H9 (cell line): Measurements from ENCODE around the gene CFAP97. TPM values are rescaled to one million over a fixed set of nuclear protein-coding genes. Genes with fewer than 3 reads are reported as not detected.

ENCODE experiments used
- DNase-seq: peaks from one replicate; pipeline ENCODE4 v3.0.0-alpha.2; 2017
- H2AFZ ChIP-seq: one replicate; pipeline ENCODE4 v1.6.1; 2013; ENCODE audit warnings: mild to moderate bottlenecking, low read length, control low read depth, moderate library complexity
- H2AK5ac ChIP-seq: 2 replicates; pipeline ENCODE4 v1.6.1; 2013; ENCODE audit warnings: low read length, control low read depth, mixed read lengths; ENCODE audit not compliant: insufficient read length
- H2BK120ac ChIP-seq: one replicate; pipeline ENCODE4 v1.6.1; 2013; ENCODE audit warnings: low read depth, mild to moderate bottlenecking, low read length, control low read depth, inconsistent platforms; ENCODE audit not compliant: poor library complexity, severe bottlenecking
- H2BK12ac ChIP-seq: 2 replicates; pipeline ENCODE4 v1.6.1; 2013; ENCODE audit warnings: low read length, control low read depth, mixed read lengths, low read depth; ENCODE audit not compliant: insufficient read length
- H2BK15ac ChIP-seq: 2 replicates; pipeline ENCODE4 v1.6.1; 2013; ENCODE audit warnings: low read depth, low read length, control low read depth
- H2BK20ac ChIP-seq: one replicate; pipeline ENCODE4 v1.6.1; 2013; ENCODE audit warnings: low read depth, mild to moderate bottlenecking, low read length, control low read depth, inconsistent platforms; ENCODE audit not compliant: poor library complexity, severe bottlenecking
- H2BK5ac ChIP-seq: 2 replicates; pipeline ENCODE4 v1.6.1; 2013; ENCODE audit warnings: low read length, control low read depth, mixed read lengths; ENCODE audit not compliant: insufficient read length
- H3K14ac ChIP-seq: 2 replicates; pipeline ENCODE4 v1.6.1; 2013; ENCODE audit warnings: low read length, control low read depth; ENCODE audit not compliant: insufficient read depth
- H3K18ac ChIP-seq: 2 replicates; pipeline ENCODE4 v1.6.1; 2013; ENCODE audit warnings: low read depth, mild to moderate bottlenecking, mixed read lengths, low read length, control low read depth; ENCODE audit not compliant: insufficient read length
- H3K23ac ChIP-seq: 2 replicates; pipeline ENCODE4 v1.6.1; 2013; ENCODE audit warnings: low read length, control low read depth, mixed read lengths, low read depth; ENCODE audit not compliant: insufficient read length
- H3K23me2 ChIP-seq: 2 replicates; pipeline ENCODE4 v1.6.1; 2013; ENCODE audit warnings: low read depth, mild to moderate bottlenecking, mixed read lengths, low read length, control low read depth; ENCODE audit not compliant: insufficient read length, poor library complexity, severe bottlenecking
- H3K27ac ChIP-seq: 2 replicates; pipeline ENCODE4 v1.5.1; 2013; ENCODE audit warnings: low read length, control low read depth, mixed read lengths, low read depth; ENCODE audit not compliant: insufficient read length
- H3K27me3 ChIP-seq: 2 replicates; pipeline ENCODE4 v1.6.1; 2013; ENCODE audit warnings: low read length, control low read depth, inconsistent platforms; ENCODE audit not compliant: insufficient read depth
- H3K4ac ChIP-seq: 2 replicates; pipeline ENCODE4 v1.6.1; 2013; ENCODE audit warnings: low read depth, mild to moderate bottlenecking, control low read depth, inconsistent platforms, low read length, moderate library complexity
- H3K4me1 ChIP-seq: 2 replicates; pipeline ENCODE4 v1.6.1; 2013; ENCODE audit warnings: low read length, control low read depth, inconsistent platforms; ENCODE audit not compliant: insufficient read depth
- H3K4me2 ChIP-seq: 2 replicates; pipeline ENCODE4 v1.6.1; 2013; ENCODE audit warnings: low read length, control low read depth, mixed read lengths; ENCODE audit not compliant: insufficient read length, insufficient read depth
- H3K56ac ChIP-seq: 2 replicates; pipeline ENCODE4 v1.6.1; 2013; ENCODE audit warnings: low read depth, mild to moderate bottlenecking, mixed read lengths, low read length, control low read depth; ENCODE audit not compliant: insufficient read length
- H3K79me1 ChIP-seq: 2 replicates; pipeline ENCODE4 v1.6.1; 2013; ENCODE audit warnings: low read depth, mild to moderate bottlenecking, moderate library complexity, low read length, control low read depth, inconsistent platforms; ENCODE audit not compliant: insufficient read depth, poor library complexity, severe bottlenecking
- H3K79me2 ChIP-seq: 2 replicates; pipeline ENCODE4 v1.6.1; 2013; ENCODE audit warnings: low read length, control low read depth, inconsistent platforms; ENCODE audit not compliant: insufficient read depth
- H3K9ac ChIP-seq: 2 replicates; pipeline ENCODE4 v1.6.1; 2013; ENCODE audit warnings: low read length, control low read depth, mixed read lengths; ENCODE audit not compliant: insufficient read length; ENCODE audit errors: extremely low read depth
- H3K9me3 ChIP-seq: one replicate; pipeline ENCODE4 v1.6.1; 2013; ENCODE audit warnings: low read depth, low read length, inconsistent platforms; ENCODE audit not compliant: control insufficient read depth
- H3T11ph ChIP-seq: one replicate; pipeline ENCODE4 v1.6.1; 2013; ENCODE audit warnings: mild to moderate bottlenecking, low read length, control low read depth, inconsistent platforms
- H4K20me1 ChIP-seq: one replicate; pipeline ENCODE4 v1.6.1; 2013; ENCODE audit not compliant: control insufficient read depth, insufficient read length, insufficient read depth
- H4K5ac ChIP-seq: 2 replicates; pipeline ENCODE4 v1.6.1; 2013; ENCODE audit warnings: low read depth, mild to moderate bottlenecking, mixed read lengths, low read length, control low read depth; ENCODE audit not compliant: insufficient read length
- H4K8ac ChIP-seq: replicated peaks from 2 replicates; pipeline ENCODE4 v1.6.1; 2013; ENCODE audit warnings: low read length, control low read depth, mixed read lengths, low read depth; ENCODE audit not compliant: insufficient read length
- H4K91ac ChIP-seq: 2 replicates; pipeline ENCODE4 v1.6.1; 2013; ENCODE audit warnings: low read depth, mild to moderate bottlenecking, moderate library complexity, mixed read lengths, low read length, control low read depth; ENCODE audit not compliant: insufficient read length
- H3K27ac Mint-ChIP-seq, 3 experiments: 2 replicates in 2 of 3; 3 replicates in 1 of 3; pipeline ENCODE4 v1.8.0; 2020 to 2021; ENCODE audit warnings: mixed read lengths in 3 of 3, mild to moderate bottlenecking in 1 of 3, moderate library complexity in 1 of 3
- H3K27me3 Mint-ChIP-seq: 2 replicates; pipeline ENCODE4 v1.8.0; 2021; ENCODE audit warnings: low read depth, mild to moderate bottlenecking, moderate library complexity, mixed read lengths
- H3K36me3 Mint-ChIP-seq, 3 experiments: 2 replicates in 2 of 3; 3 replicates in 1 of 3; pipeline ENCODE4 v1.8.0; 2020 to 2021; ENCODE audit warnings: low read depth in 3 of 3, mixed read lengths in 3 of 3; ENCODE audit not compliant: insufficient read depth in 1 of 3
- H3K4me1 Mint-ChIP-seq, 2 experiments: 2 replicates each; pipeline ENCODE4 v1.8.0; 2020; ENCODE audit warnings: mixed read lengths in 2 of 2
- H3K4me3 Mint-ChIP-seq, 2 experiments: 2 replicates in 1 of 2; 3 replicates in 1 of 2; pipeline ENCODE4 v1.8.0; 2020 to 2021; ENCODE audit warnings: mild to moderate bottlenecking in 2 of 2, mixed read lengths in 2 of 2, moderate library complexity in 1 of 2
- H3K9me3 Mint-ChIP-seq, 2 experiments: 2 replicates in 1 of 2; 3 replicates in 1 of 2; pipeline ENCODE4 v1.8.0; 2020; ENCODE audit warnings: mild to moderate bottlenecking in 2 of 2, mixed read lengths in 2 of 2, moderate library complexity in 1 of 2
- WGBS: extraction: QIAGEN DNeasy Blood & Tissue Kit; methylation state at CpG from one replicate; pipeline ENCODE4 v1.1.7; 2013; ENCODE audit warnings: missing lambda C conversion rate, low lambda C conversion rate, mixed read lengths; ENCODE audit not compliant: insufficient read length; ENCODE audit errors: extremely low coverage; 5-methylcytosine and 5-hydroxymethylcytosine counted together
- total RNA-seq: library from RNA; stranded (reverse); gene quantifications from 2 replicates; pipeline ENCODE4 v1.2.1, GENCODE V29; 2021
- TF ChIP-seq, protein P1 (sequence below): fragments of 200-600 bp; sonication (generic); conservative IDR thresholded peaks from 3 replicates; pipeline ENCODE4 v1.8.0; 2021; ENCODE audit warnings: antibody characterized with exemption, mild to moderate bottlenecking

Gene CFAP97
- total RNA-seq, 1 experiment from 2014 or later, result 39.3 TPM

DNA sequence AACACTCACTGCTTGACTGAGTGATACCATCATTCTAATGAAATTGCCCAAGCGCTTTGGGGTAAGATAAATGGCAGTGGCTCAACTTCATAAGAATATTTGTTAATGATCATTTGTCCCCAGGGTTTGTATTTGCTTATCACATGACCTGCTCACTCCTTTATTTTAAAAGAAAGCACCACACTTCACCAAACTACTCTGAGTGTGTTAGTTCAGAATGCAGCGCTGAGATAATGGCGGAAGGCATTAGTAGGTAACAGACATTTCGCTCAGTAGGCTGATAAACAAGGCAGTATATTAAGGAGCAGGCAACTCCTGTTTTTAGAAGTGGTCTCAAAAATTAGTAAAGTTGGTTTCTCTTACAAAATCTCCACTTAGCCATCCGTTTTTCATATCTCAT lies 7.2 kb upstream of the CFAP97 start:
- no peak overlapping the region for H2BK5ac ChIP-seq
- peaks cover 2% of the 10 kb centered on the region; the same call in 1 of the 2 replicates for H3K79me2 ChIP-seq
- H2AFZ ChIP-seq, result no peak overlapping the region
- peaks cover 5% of the 10 kb centered on the region for H3K4me1 ChIP-seq
- H3K14ac ChIP-seq, result no peak overlapping the region
- H3T11ph ChIP-seq, result no peak overlapping the region
- H3K18ac ChIP-seq, result no peak overlapping the region
- no peak overlapping the region for H3K27ac ChIP-seq
- H3K27me3 ChIP-seq, result no peaks in the 10 kb centered on the region; the same call in 1 of the 2 replicates
- H3K4me2 ChIP-seq, result peak overlapping the region; percentile 75
- peaks cover 6% of the 10 kb centered on the region for H3K23me2 ChIP-seq
- no peak overlapping the region for H2BK120ac ChIP-seq
- H4K91ac ChIP-seq, result no peak overlapping the region
- H3K56ac ChIP-seq, result no peak overlapping the region
- H2BK12ac ChIP-seq, result no peak overlapping the region
- H4K20me1 ChIP-seq, result no peaks in the 10 kb centered on the region
- no peak overlapping the region for H2AK5ac ChIP-seq
- H3K27ac Mint-ChIP-seq, result no peak overlapping the region
- H3K79me1 ChIP-seq, result no peaks in the 10 kb centered on the region
- H3K4me3 Mint-ChIP-seq, result peak overlapping the region; percentile 92 to 97
- 0 out of 5 replicates have a peak, but pooled peaks cover 0 to 1% of the 10 kb centered on the region in 2 experiments for H3K9me3 Mint-ChIP-seq
- H3K36me3 Mint-ChIP-seq, result peaks cover 0 to 3% (median 0%) of the 10 kb centered on the region in 3 experiments; a peak in 3 of 7 replicates
- H3K23ac ChIP-seq, result no peak overlapping the region
- H3K4ac ChIP-seq, result no peak overlapping the region
- WGBS, result no CpG with 5 or more reads among the region's 5 CpGs
- peak overlapping the region; percentile 43 for H3K9ac ChIP-seq
- no peak overlapping the region for H4K8ac ChIP-seq
- H3K27me3 Mint-ChIP-seq, result peaks cover 16% of the 10 kb centered on the region
- H3K4me1 Mint-ChIP-seq, result peaks cover 33 to 41% of the 10 kb centered on the region in 2 experiments
- no peaks in the 10 kb centered on the region for H3K9me3 ChIP-seq
- H2BK20ac ChIP-seq, result no peak overlapping the region
- no peak overlapping the region for H4K5ac ChIP-seq
- TF ChIP-seq, protein P1, sequence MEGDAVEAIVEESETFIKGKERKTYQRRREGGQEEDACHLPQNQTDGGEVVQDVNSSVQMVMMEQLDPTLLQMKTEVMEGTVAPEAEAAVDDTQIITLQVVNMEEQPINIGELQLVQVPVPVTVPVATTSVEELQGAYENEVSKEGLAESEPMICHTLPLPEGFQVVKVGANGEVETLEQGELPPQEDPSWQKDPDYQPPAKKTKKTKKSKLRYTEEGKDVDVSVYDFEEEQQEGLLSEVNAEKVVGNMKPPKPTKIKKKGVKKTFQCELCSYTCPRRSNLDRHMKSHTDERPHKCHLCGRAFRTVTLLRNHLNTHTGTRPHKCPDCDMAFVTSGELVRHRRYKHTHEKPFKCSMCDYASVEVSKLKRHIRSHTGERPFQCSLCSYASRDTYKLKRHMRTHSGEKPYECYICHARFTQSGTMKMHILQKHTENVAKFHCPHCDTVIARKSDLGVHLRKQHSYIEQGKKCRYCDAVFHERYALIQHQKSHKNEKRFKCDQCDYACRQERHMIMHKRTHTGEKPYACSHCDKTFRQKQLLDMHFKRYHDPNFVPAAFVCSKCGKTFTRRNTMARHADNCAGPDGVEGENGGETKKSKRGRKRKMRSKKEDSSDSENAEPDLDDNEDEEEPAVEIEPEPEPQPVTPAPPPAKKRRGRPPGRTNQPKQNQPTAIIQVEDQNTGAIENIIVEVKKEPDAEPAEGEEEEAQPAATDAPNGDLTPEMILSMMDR, result no peak
- no peak for DNase-seq
- no peak overlapping the region for H2BK15ac ChIP-seq
